PC-9 (cell line): ENCODE results near the gene UTP25. TPM values are rescaled to one million over a fixed set of nuclear protein-coding genes. Genes with fewer than 3 reads are reported as not detected.

Source experiments
- BruUV-seq: library from RNA; stranded (reverse); fragments of 400-500 nt; replicated peaks from 2 replicates; lab custom pipeline; 2021; lab: Mats Ljungman, UMichigan
- CTCF ChIA-PET: fragments of 300-600 bp; sonication (Branson Sonifier 250); formaldehyde crosslinking; loops from one replicate; lab custom pipeline; 2022; ENCODE audit warnings: antibody characterized with exemption; lab: Charles Lee
- POLR2A ChIA-PET: fragments of 300-600 bp; sonication (Branson Sonifier 250); formaldehyde crosslinking; loops from one replicate; lab custom pipeline; 2022; ENCODE audit warnings: antibody characterized with exemption; ENCODE audit not compliant: unreplicated experiment; lab: Charles Lee
- DNase-seq, 2 experiments: peaks; one replicate each; pipeline versions ENCODE4 v3.0.0 to v3.0.0-alpha.2; 2015 to 2022; ENCODE audit warnings: mixed read lengths in 1 of 2
- H2AFZ ChIP-seq: fragments of 200-600 bp; sonication (generic); 2 replicates; pipeline ENCODE4 v1.8.1; 2017; ENCODE audit warnings: antibody characterized with exemption
- H3F3A ChIP-seq: fragments of 200-600 bp; sonication (generic); 2 replicates; pipeline ENCODE4 v1.8.1; 2017; ENCODE audit warnings: antibody characterized with exemption, mild to moderate bottlenecking, low read depth; ENCODE audit not compliant: insufficient read depth
- H3K27ac ChIP-seq: fragments of 200-600 bp; sonication (generic); 2 replicates; pipeline ENCODE4 v1.6.1; 2016; ENCODE audit warnings: mixed run types
- H3K27me3 ChIP-seq: fragments of 200-600 bp; sonication (generic); 2 replicates; pipeline ENCODE4 v1.6.1; 2016; ENCODE audit warnings: low read depth, mixed run types; ENCODE audit not compliant: insufficient read depth
- H3K36me3 ChIP-seq: fragments of 200-600 bp; sonication (generic); 2 replicates; pipeline ENCODE4 v1.6.1; 2016; ENCODE audit warnings: low read depth, mixed run types
- H3K4me1 ChIP-seq: fragments of 200-600 bp; sonication (generic); replicated peaks from 2 replicates; pipeline ENCODE4 v1.6.1; 2016; ENCODE audit warnings: mixed run types; ENCODE audit not compliant: insufficient read depth
- H3K4me2 ChIP-seq: fragments of 200-600 bp; sonication (generic); 2 replicates; pipeline ENCODE4 v1.6.1; 2017; ENCODE audit warnings: mixed run types
- H3K4me3 ChIP-seq: fragments of 200-600 bp; sonication (generic); 2 replicates; pipeline ENCODE4 v1.6.1; 2016; ENCODE audit warnings: mixed run types
- H3K79me2 ChIP-seq: fragments of 200-600 bp; sonication (generic); 2 replicates; pipeline ENCODE4 v1.6.1; 2017; ENCODE audit warnings: low read depth, mixed run types
- H3K9me2 ChIP-seq: fragments of 200-600 bp; sonication (generic); 2 replicates; pipeline ENCODE4 v1.8.1; 2017; ENCODE audit warnings: mild to moderate bottlenecking; ENCODE audit not compliant: insufficient read depth
- H3K9me3 ChIP-seq: fragments of 200-600 bp; sonication (generic); 2 replicates; pipeline ENCODE4 v1.8.1; 2016; ENCODE audit warnings: low read depth; ENCODE audit not compliant: insufficient read depth
- H4K20me1 ChIP-seq: fragments of 200-600 bp; sonication (generic); 2 replicates; pipeline ENCODE4 v1.8.1; 2017; ENCODE audit not compliant: insufficient read depth
- EZH2 ChIP-seq: fragments of 200-600 bp; sonication (generic); IDR thresholded peaks from 2 replicates; pipeline ENCODE4 v1.8.0; 2017; ENCODE audit warnings: antibody characterized with exemption, low read depth
- intact Hi-C: fragments of 100-400 bp; cut with micrococcal nuclease; formaldehyde crosslinking; loops from one replicate; pipeline ENCODE4 v1.10.0; 2022; ENCODE audit not compliant: unreplicated experiment
- total RNA-seq: library from RNA; stranded (reverse); gene quantifications from 2 replicates; pipeline ENCODE4 v1.2.3, GENCODE V29; 2021
- TF ChIP-seq, protein P1 (sequence below): fragments of 200-600 bp; sonication (generic); conservative IDR thresholded peaks from 2 replicates; pipeline ENCODE4 v1.6.1; 2017; ENCODE audit warnings: mixed run types, antibody characterized with exemption, mild to moderate bottlenecking, moderate library complexity

Gene UTP25
- total RNA-seq, 1 experiment from 2014 or later, result 9.3 TPM

GRCh38 chr1:209825591-209826434, 2.0 kb upstream of the UTP25 start:
- Histone ChIP-seq H3K27ac (no peak overlapping the region), H3K4me2 (no peak overlapping the region), H3K4me3 (no peak overlapping the region), H3K9me3 (no peaks in the 10 kb centered on the region), H3K79me2 (peaks cover 28% of the 10 kb centered on the region), H3F3A (peaks cover 16% of the 10 kb centered on the region; the same call in 1 of the 2 replicates), H4K20me1 (peaks cover 3% of the 10 kb centered on the region; the same call in 1 of the 2 replicates), H3K27me3 (no peaks in the 10 kb centered on the region), H2AFZ (no peak overlapping the region), H3K36me3 (peaks cover 15% of the 10 kb centered on the region), H3K9me2 (no peaks in the 10 kb centered on the region), H3K4me1 (peaks cover 18% of the 10 kb centered on the region)
- DNase-seq, result no peak
- intact Hi-C loops, result loop anchor here (2.0 to 10.0 kb wide), 3 partner anchors 19 to 251 kb away; partner anchors contain the start of genes C1orf74 and IRF6
- CTCF ChIA-PET, result interaction anchor here (0.7 to 2.3 kb wide), 2 partner anchors 14 to 251 kb away, joined by 3 to 9 read pairs; no protein-coding TSS in a partner anchor
- POLR2A ChIA-PET, result no interaction called here
- TF ChIP-seq, protein P1, sequence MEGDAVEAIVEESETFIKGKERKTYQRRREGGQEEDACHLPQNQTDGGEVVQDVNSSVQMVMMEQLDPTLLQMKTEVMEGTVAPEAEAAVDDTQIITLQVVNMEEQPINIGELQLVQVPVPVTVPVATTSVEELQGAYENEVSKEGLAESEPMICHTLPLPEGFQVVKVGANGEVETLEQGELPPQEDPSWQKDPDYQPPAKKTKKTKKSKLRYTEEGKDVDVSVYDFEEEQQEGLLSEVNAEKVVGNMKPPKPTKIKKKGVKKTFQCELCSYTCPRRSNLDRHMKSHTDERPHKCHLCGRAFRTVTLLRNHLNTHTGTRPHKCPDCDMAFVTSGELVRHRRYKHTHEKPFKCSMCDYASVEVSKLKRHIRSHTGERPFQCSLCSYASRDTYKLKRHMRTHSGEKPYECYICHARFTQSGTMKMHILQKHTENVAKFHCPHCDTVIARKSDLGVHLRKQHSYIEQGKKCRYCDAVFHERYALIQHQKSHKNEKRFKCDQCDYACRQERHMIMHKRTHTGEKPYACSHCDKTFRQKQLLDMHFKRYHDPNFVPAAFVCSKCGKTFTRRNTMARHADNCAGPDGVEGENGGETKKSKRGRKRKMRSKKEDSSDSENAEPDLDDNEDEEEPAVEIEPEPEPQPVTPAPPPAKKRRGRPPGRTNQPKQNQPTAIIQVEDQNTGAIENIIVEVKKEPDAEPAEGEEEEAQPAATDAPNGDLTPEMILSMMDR, result no peak
- TF ChIP-seq EZH2, result no peak
- BruUV-seq, result no TSS peak

GRCh38 chr1:209829716-209830115, 1.9 kb downstream of the UTP25 start:
- Histone ChIP-seq H3K36me3 (peaks cover 25% of the 10 kb centered on the region), H3K4me1 (peaks cover 18% of the 10 kb centered on the region), H3K9me3 (no peaks in the 10 kb centered on the region), H3K9me2 (no peaks in the 10 kb centered on the region), H3K79me2 (peaks cover 31% of the 10 kb centered on the region), H4K20me1 (peaks cover 7% of the 10 kb centered on the region; the same call in 1 of the 2 replicates), H3K4me3 (peak overlapping the region; percentile 74; the same call in 1 of the 2 replicates), H3F3A (peaks cover 16% of the 10 kb centered on the region; the same call in 1 of the 2 replicates), H3K4me2 (peak overlapping the region; percentile 60), H3K27ac (no peak overlapping the region), H3K27me3 (no peaks in the 10 kb centered on the region), H2AFZ (no peak overlapping the region)
- no peak for TF ChIP-seq EZH2
- TF ChIP-seq, protein P1, result no peak
- ChIA-PET CTCF (no interaction called here), POLR2A (no interaction called here)
- DNase-seq, result no peak
- no TSS peak for BruUV-seq
- intact Hi-C loops, result loop anchor here (10.0 kb wide), 1 partner anchor 255 kb away; no protein-coding TSS in a partner anchor

GRCh38 chr1:209830722-209831121, 3.0 kb downstream of the UTP25 start:
- ChIA-PET CTCF (no interaction called here), POLR2A (no interaction called here)
- no peaks in the 10 kb centered on the region for H3K9me2 ChIP-seq
- H3K36me3 ChIP-seq, result peaks cover 29% of the 10 kb centered on the region
- no peaks in the 10 kb centered on the region for H3K27me3 ChIP-seq
- peaks cover 16% of the 10 kb centered on the region; the same call in 1 of the 2 replicates for H3F3A ChIP-seq
- H4K20me1 ChIP-seq, result peaks cover 7% of the 10 kb centered on the region; the same call in 1 of the 2 replicates
- BruUV-seq, result no TSS peak
- no peak overlapping the region for H3K4me2 ChIP-seq
- TF ChIP-seq EZH2, result no peak
- TF ChIP-seq, protein P1, result no peak
- peaks cover 18% of the 10 kb centered on the region for H3K4me1 ChIP-seq
- intact Hi-C loops, result no loop called here
- no peak overlapping the region for H3K4me3 ChIP-seq
- H3K27ac ChIP-seq, result no peak overlapping the region
- H3K79me2 ChIP-seq, result peaks cover 31% of the 10 kb centered on the region
- DNase-seq, result no peak
- no peaks in the 10 kb centered on the region for H3K9me3 ChIP-seq
- H2AFZ ChIP-seq, result no peak overlapping the region
